ENCODE results near the gene DECR2.

The DECR2 gene, protein sequence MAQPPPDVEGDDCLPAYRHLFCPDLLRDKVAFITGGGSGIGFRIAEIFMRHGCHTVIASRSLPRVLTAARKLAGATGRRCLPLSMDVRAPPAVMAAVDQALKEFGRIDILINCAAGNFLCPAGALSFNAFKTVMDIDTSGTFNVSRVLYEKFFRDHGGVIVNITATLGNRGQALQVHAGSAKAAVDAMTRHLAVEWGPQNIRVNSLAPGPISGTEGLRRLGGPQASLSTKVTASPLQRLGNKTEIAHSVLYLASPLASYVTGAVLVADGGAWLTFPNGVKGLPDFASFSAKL

DNA sequence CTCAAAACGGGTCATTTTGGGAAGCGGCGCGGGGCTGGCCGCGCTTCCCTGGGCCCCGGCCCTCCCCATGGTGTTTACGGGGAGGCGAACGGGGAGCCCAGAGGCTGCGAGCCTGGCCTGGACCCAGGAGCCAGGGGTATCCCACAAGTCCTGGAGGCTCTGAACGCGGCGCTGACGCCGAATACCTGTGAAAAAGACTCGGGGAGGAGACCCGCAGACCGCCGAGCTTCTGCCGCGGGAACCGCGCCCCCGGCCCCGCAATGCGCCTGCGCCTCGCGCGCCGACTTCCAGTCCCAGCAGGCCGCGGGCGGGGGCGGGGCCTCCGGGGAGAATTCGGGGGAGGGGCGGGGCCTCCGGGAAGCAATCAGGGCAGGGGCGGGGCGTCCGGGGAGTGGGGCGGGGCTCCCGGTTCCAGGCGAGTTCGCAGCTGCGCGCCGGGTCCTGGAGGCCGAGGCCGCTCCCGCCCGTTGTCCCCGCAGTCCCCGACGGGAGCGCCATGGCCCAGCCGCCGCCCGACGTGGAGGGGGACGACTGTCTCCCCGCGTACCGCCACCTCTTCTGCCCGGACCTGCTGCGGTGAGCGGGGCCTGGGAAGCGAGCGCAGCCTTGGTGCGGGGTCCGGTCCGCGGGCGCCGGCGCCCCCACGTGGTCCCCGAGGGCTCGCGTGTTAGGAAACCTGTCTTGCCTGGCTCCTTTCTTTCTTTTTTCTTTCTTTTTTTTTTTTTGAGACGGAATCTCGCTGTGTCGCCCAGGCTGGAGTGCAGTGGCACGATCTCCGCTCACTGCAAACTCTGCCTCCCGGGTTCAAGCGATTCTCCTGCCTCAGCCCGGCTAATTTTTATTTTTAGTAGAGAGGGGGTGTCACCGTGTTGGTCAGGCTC is at the start of gene DECR2:
Gene DECR2, plus strand, starts transcription at position 418 of the 881 bp plus-strand sequence. Its CDS starts 79 bp downstream, at position 497.
- peak within 1 kb of the TSS; percentile 72 to 80 for H3K4me3 ChIP-seq (ENCODE audit: low read depth in 1 of 2, low read length in 2 of 2)
- H3K9ac ChIP-seq (ENCODE audit: low read length), result peak within 1 kb of the TSS; percentile 33
- peaks cover 18% of the 10 kb centered on the region for H3K4me1 ChIP-seq (ENCODE audit: insufficient read depth, low read length)
- peak within 1 kb of the TSS; percentile 97 for H3K27ac ChIP-seq (ENCODE audit: low read depth, low read length)
- H3K9me3 ChIP-seq (ENCODE audit: low read length), result no peaks in the 10 kb centered on the region
- H3K36me3 ChIP-seq (ENCODE audit: insufficient read depth, low read length), result peaks cover 5% of the 10 kb centered on the region
- no peaks in the 10 kb centered on the region for H3K27me3 ChIP-seq (ENCODE audit: control insufficient read depth in 1 of 2, insufficient read depth in 2 of 2, low read length in 2 of 2)

DNA sequence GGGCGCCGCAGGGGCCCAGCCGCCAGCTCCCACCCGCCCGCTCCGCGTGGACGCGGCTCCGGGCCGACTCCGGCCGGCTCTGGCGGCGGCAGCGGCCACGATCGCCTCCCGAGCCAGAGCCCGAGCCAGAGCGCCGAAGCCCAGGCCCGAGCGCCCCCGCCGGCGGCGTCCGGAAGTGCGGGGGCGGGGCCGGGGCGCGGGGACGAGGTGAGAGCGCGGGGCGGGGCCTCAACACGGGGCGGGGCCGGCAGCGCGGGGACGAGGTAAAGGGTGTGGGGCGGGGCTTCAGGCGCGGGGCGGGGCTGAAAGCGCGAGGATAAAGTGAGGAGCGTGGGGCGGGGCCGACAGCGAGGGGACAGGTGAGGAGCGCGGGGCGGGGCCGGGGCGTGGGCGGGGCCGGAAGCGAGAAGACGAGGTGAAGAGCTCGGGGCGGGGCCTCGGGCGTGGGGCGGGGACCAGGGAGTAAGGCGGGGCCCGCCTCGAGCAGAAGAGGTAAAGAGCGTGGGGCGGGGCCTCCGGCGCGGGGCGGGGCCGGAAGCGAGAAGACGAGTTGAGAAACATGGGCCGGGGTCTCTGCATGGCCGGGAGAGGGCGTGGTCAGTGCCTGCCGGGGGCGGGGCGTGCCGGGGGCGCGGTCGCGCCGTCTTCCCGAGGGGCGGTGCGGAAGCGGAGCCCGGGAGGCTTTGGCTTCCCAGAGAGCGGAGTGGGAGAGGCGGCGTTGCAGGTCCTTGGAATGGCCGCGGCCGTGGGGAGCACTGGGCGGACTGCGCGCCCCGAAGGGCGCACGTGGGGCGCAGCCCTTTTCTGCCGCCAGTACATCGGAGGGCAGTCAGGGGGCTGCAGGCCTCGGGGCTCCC is 48.9 kb upstream of the DECR2 start, which contains the start of gene AXIN1:
Gene AXIN1, minus strand, starts transcription at position 177 of the 857 bp plus-strand sequence. CDS start 5,698 bp downstream, outside the sequence.
- peaks cover 6% of the 10 kb centered on the region for H3K36me3 ChIP-seq (ENCODE audit: insufficient read depth, low read length)
- peak within 1 kb of the TSS; percentile 34 for H3K27ac ChIP-seq (ENCODE audit: low read depth, low read length)
- peak within 1 kb of the TSS; percentile 42 to 56 for H3K4me3 ChIP-seq (ENCODE audit: low read depth in 1 of 2, low read length in 2 of 2)
- no peak within 1 kb of the TSS for H3K9ac ChIP-seq (ENCODE audit: low read length)
- no peaks in the 10 kb centered on the region for H3K9me3 ChIP-seq (ENCODE audit: low read length)
- peaks cover 4% of the 10 kb centered on the region for H3K4me1 ChIP-seq (ENCODE audit: insufficient read depth, low read length)
- H3K27me3 ChIP-seq (ENCODE audit: control insufficient read depth in 1 of 2, insufficient read depth in 2 of 2, low read length in 2 of 2), result no peaks in the 10 kb centered on the region

DNA sequence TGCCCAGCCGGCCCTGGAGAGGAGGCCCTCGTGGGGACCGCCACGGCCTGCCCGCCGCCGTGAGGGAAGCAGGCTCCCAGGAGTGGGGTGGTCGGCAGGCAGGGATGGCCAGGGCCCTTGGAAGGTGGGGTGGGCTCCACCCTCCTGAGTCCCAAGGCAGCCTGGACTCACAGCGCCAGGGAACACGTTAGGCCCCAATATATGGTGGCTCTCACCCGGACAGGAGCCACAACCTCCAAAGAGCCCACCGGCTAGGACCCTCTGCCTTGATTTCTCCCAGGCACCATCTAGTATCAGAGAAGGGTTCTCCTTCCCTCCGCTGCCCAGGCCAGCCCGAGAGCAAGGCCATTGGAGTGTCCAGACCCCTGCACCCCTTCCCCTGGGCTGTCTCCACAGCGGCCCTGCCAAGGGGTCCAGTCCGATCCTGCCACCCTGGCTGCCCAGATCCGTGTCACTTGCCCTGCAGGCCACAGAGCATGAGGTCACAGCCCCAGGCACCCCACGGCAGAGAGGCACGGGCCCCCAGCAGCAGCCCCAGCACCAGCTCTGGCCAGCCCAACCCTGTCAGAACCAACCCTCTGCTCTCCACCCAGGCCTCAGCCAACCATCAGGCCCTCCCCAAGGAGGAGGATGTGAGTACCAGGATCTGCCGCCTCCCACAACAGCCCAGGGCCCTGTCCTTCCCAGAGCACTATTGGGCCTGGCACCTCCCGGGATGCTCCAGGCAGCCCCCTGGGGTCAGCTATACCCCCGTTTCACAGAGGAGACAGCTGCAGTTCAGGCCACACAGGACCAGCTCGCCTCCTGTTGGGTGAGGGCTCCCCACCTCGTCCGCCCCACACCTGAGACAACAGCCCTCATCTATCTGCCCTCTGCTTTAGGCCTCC is 48.0 kb upstream of the DECR2 start:
- Histone ChIP-seq H3K9me3 (ENCODE audit: low read length) (no peaks in the 10 kb centered on the region), H3K4me1 (ENCODE audit: insufficient read depth, low read length) (peaks cover 4% of the 10 kb centered on the region), H3K9ac (ENCODE audit: low read length) (no peak overlapping the region), H3K27ac (ENCODE audit: low read depth, low read length) (peak overlapping the region; percentile 34), H3K4me3 (ENCODE audit: low read depth in 1 of 2, low read length in 2 of 2) (peak overlapping the region; percentile 9 to 42), H3K27me3 (ENCODE audit: control insufficient read depth in 1 of 2, insufficient read depth in 2 of 2, low read length in 2 of 2) (no peaks in the 10 kb centered on the region), H3K36me3 (ENCODE audit: insufficient read depth, low read length) (peaks cover 6% of the 10 kb centered on the region)

- no peaks in the 10 kb centered on the region for H3K9me3 ChIP-seq (ENCODE audit: low read length)
- H3K27me3 ChIP-seq (ENCODE audit: control insufficient read depth in 1 of 2, insufficient read depth in 2 of 2, low read length in 2 of 2), result no peaks in the 10 kb centered on the region
- no peak overlapping the region for H3K27ac ChIP-seq (ENCODE audit: low read depth, low read length)
- no peak overlapping the region for H3K9ac ChIP-seq (ENCODE audit: low read length)
- H3K36me3 ChIP-seq (ENCODE audit: insufficient read depth, low read length), result peaks cover 6% of the 10 kb centered on the region
- H3K4me3 ChIP-seq (ENCODE audit: low read depth in 1 of 2, low read length in 2 of 2), result no peak overlapping the region
- H3K4me1 ChIP-seq (ENCODE audit: insufficient read depth, low read length), result peaks cover 4% of the 10 kb centered on the region
Observed at GRCh38 chr16:354291-354881, 47.3 kb upstream of the DECR2 start.

- Histone ChIP-seq H3K36me3 (ENCODE audit: insufficient read depth, low read length) (peaks cover 5% of the 10 kb centered on the region), H3K4me1 (ENCODE audit: insufficient read depth, low read length) (peaks cover 4% of the 10 kb centered on the region), H3K4me3 (ENCODE audit: low read depth in 1 of 2, low read length in 2 of 2) (no peak overlapping the region), H3K9ac (ENCODE audit: low read length) (no peak overlapping the region), H3K9me3 (ENCODE audit: low read length) (no peaks in the 10 kb centered on the region), H3K27ac (ENCODE audit: low read depth, low read length) (no peak overlapping the region), H3K27me3 (ENCODE audit: control insufficient read depth in 1 of 2, insufficient read depth in 2 of 2, low read length in 2 of 2) (no peaks in the 10 kb centered on the region)
Observed at GRCh38 chr16:354971-355461, 46.7 kb upstream of the DECR2 start.

DNA sequence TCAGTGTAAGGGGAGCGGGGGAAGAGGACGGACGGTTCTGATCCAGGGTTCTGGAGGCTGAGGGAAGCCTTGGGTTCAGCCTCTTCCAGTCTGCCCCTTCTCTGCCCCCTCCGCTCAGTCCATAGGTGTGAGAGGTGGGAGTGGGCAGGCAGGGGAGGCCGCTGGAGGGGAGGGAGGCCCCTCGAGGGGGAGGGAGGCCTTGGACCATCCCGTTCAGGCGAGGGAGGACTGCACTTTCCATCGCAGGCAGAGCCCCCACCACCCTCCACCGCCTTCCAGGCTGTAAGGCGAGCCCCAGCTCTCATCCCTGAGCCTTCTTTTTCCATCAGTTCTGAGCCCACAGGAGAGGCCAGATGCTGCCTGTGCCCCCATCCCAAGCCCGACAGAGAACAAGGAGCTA is 44.9 kb upstream of the DECR2 start:
- Histone ChIP-seq H3K4me3 (ENCODE audit: low read depth in 1 of 2, low read length in 2 of 2) (no peak overlapping the region), H3K27me3 (ENCODE audit: control insufficient read depth in 1 of 2, insufficient read depth in 2 of 2, low read length in 2 of 2) (no peaks in the 10 kb centered on the region), H3K4me1 (ENCODE audit: insufficient read depth, low read length) (no peaks in the 10 kb centered on the region), H3K36me3 (ENCODE audit: insufficient read depth, low read length) (no peaks in the 10 kb centered on the region), H3K9me3 (ENCODE audit: low read length) (no peaks in the 10 kb centered on the region), H3K9ac (ENCODE audit: low read length) (no peak overlapping the region), H3K27ac (ENCODE audit: low read depth, low read length) (no peak overlapping the region)

- Histone ChIP-seq H3K9ac (ENCODE audit: low read length) (no peak overlapping the region), H3K4me3 (ENCODE audit: low read depth in 1 of 2, low read length in 2 of 2) (no peak overlapping the region), H3K27me3 (ENCODE audit: control insufficient read depth in 1 of 2, insufficient read depth in 2 of 2, low read length in 2 of 2) (peaks cover 0 to 11% of the 10 kb centered on the region in 2 donors), H3K9me3 (ENCODE audit: low read length) (no peaks in the 10 kb centered on the region), H3K36me3 (ENCODE audit: insufficient read depth, low read length) (no peaks in the 10 kb centered on the region), H3K27ac (ENCODE audit: low read depth, low read length) (no peak overlapping the region), H3K4me1 (ENCODE audit: insufficient read depth, low read length) (no peaks in the 10 kb centered on the region)
Observed at GRCh38 chr16:359067-359763, 42.5 kb upstream of the DECR2 start.

- Histone ChIP-seq H3K27me3 (ENCODE audit: control insufficient read depth in 1 of 2, insufficient read depth in 2 of 2, low read length in 2 of 2) (peaks cover 0 to 17% of the 10 kb centered on the region in 2 donors), H3K4me3 (ENCODE audit: low read depth in 1 of 2, low read length in 2 of 2) (no peak overlapping the region), H3K36me3 (ENCODE audit: insufficient read depth, low read length) (no peaks in the 10 kb centered on the region), H3K9ac (ENCODE audit: low read length) (no peak overlapping the region), H3K9me3 (ENCODE audit: low read length) (no peaks in the 10 kb centered on the region), H3K4me1 (ENCODE audit: insufficient read depth, low read length) (no peaks in the 10 kb centered on the region), H3K27ac (ENCODE audit: low read depth, low read length) (no peak overlapping the region)
Observed at GRCh38 chr16:359871-360697, 41.6 kb upstream of the DECR2 start.

DNA sequence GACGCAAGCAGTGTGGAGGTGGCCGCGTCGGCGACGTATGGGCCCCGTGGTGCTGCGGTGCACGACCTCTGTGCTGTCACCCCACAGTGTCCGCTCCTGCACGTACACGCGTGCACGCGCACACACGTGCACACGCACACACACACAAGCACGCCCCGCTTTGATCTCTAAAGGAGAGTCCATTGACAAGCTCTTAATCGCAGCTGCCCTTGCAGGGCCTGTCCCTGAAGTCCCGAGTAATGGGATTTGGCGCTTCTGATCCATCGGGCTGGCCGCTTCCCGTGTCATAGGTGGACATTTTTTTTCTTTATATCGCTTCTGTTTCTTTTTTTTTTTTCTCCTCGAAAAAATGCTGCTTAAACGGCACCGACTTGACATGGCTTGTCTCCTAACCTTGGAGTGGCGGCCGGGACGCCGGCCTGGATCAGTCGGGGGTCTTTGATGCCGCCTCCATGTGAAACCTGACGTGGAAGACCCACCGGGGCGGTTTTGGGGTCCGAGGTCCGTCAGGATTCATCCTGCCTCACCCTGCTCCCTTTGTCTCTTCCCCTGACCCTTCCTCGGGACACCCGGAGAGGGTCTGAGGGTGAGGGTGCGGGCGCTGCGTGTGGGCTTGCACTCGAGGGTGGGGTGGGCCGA is 40.9 kb upstream of the DECR2 start:
- Histone ChIP-seq H3K27ac (ENCODE audit: low read depth, low read length) (no peak overlapping the region), H3K4me3 (ENCODE audit: low read depth in 1 of 2, low read length in 2 of 2) (no peak overlapping the region), H3K36me3 (ENCODE audit: insufficient read depth, low read length) (no peaks in the 10 kb centered on the region), H3K9me3 (ENCODE audit: low read length) (no peaks in the 10 kb centered on the region), H3K4me1 (ENCODE audit: insufficient read depth, low read length) (no peaks in the 10 kb centered on the region), H3K9ac (ENCODE audit: low read length) (no peak overlapping the region), H3K27me3 (ENCODE audit: control insufficient read depth in 1 of 2, insufficient read depth in 2 of 2, low read length in 2 of 2) (peaks cover 0 to 17% of the 10 kb centered on the region in 2 donors)

Measured in muscle layer of colon (tissue), 2 donors.